ENCODE measurements around the gene ST6GALNAC2. TPM values are rescaled to one million over a fixed set of nuclear protein-coding genes. Genes with fewer than 3 reads are reported as not detected.

ST6GALNAC2 gene
- total and polyA plus RNA-seq, 2 experiments from 2014 or later = 0.65 to 0.96 TPM

DNA sequence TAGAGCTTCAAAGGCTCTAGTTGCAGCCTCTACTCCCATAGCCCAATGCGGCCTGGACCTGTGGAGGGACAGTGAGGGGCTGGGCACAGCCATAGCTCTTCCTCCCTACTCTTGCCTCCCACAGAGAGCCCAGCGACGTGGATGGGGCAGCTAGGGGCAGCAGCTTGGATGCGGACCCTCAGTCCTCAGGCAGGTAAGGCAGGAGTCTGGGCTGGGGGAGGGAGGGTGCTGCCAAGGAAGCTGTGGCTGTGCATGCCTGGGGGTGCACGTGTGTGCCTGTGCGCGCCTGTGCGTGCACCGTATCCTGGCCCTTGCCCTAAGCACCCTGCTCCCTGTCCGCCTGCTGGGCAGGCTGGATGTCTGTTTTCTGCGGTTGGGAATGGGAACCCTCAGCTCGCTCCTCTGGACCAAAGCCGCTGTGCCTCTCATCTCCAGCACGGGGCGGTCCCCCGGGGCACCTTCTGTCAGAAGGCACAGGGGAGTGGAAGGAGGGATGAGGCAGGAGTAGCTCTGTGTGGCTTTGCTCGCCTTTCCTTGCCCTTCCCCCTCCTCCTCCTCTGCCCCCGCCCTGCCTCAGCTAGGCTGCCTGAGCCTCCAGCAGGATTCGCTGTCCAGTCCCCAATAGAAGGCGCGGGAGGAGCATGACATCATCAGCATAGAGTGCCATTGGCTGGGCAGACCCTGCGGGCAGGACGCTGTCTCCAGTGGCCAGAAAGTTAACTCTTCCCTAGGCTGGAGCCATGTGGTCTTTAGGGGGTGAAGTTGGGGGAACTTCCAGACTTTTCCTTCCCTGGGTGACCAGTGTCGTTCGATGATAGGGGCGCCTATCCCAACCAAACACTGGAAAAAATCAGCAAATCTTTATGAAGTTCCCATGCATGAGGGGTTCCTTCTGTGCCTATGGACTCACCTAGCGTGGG lies 45.0 kb downstream of the ST6GALNAC2 start:
- Histone ChIP-seq H3K79me2 (ENCODE audit: insufficient read depth) (no peaks in the 10 kb centered on the region), H3K27ac (no peak overlapping the region), H3K4me1 (ENCODE audit: insufficient read depth) (0 out of 2 replicates have a peak, but pooled peaks cover 3% of the 10 kb centered on the region), H3F3A (ENCODE audit: insufficient read depth) (no peaks in the 10 kb centered on the region), H3K27me3 (replicated peaks; ENCODE audit: insufficient read depth) (no peaks in the 10 kb centered on the region), H3K9me3 (ENCODE audit: low read depth) (no peaks in the 10 kb centered on the region), H3K4me3 (peak overlapping the region; percentile 67), H4K20me1 (ENCODE audit: insufficient read depth) (no peaks in the 10 kb centered on the region), H3K9me2 (ENCODE audit: insufficient read depth) (no peaks in the 10 kb centered on the region), H3K9ac (peak overlapping the region; percentile 58; the same call in 1 of the 2 replicates), H3K4me2 (ENCODE audit: unreplicated experiment) (peak overlapping the region; percentile 92), H3K36me3 (ENCODE audit: low read depth) (no peaks in the 10 kb centered on the region), H2AFZ (peak overlapping the region; percentile 74)
- peak; percentile 98 for DNase-seq
- no peak for TF ChIP-seq EZH2 (IDR thresholded peaks at IDR 0.05; ENCODE audit: insufficient read depth, poor library complexity, severe bottlenecking)
- TF ChIP-seq EZH2phosphoT487 (IDR thresholded peaks at IDR 0.05; ENCODE audit: insufficient read depth, low read depth) = no peak
- in situ Hi-C loops (cut with MboI) = no loop called here
- WGBS, 2 experiments (ENCODE audit: low coverage in 1 of 2, low lambda C conversion rate in 2 of 2, missing lambda C conversion rate in 2 of 2) = 6 to 8% methylated on average over 25 to 27 of the region's 27 CpGs

- in situ Hi-C loops (cut with MboI) = no loop called here
- Histone ChIP-seq H4K20me1 (ENCODE audit: insufficient read depth) (no peaks in the 10 kb centered on the region), H3K4me3 (peak within 1 kb of the TSS; percentile 67), H3F3A (ENCODE audit: insufficient read depth) (no peaks in the 10 kb centered on the region), H3K4me2 (ENCODE audit: unreplicated experiment) (peak within 1 kb of the TSS; percentile 92), H3K9me3 (ENCODE audit: low read depth) (no peaks in the 10 kb centered on the region), H3K27me3 (replicated peaks; ENCODE audit: insufficient read depth) (no peaks in the 10 kb centered on the region), H2AFZ (peak within 1 kb of the TSS; percentile 74), H3K36me3 (ENCODE audit: low read depth) (no peaks in the 10 kb centered on the region), H3K9ac (peak within 1 kb of the TSS; percentile 58; the same call in 1 of the 2 replicates), H3K9me2 (ENCODE audit: insufficient read depth) (no peaks in the 10 kb centered on the region), H3K4me1 (ENCODE audit: insufficient read depth) (0 out of 2 replicates have a peak, but pooled peaks cover 3% of the 10 kb centered on the region), H3K79me2 (ENCODE audit: insufficient read depth) (no peaks in the 10 kb centered on the region), H3K27ac (no peak within 1 kb of the TSS)
- no peak for TF ChIP-seq EZH2phosphoT487 (IDR thresholded peaks at IDR 0.05; ENCODE audit: insufficient read depth, low read depth)
- no peak for TF ChIP-seq EZH2 (IDR thresholded peaks at IDR 0.05; ENCODE audit: insufficient read depth, poor library complexity, severe bottlenecking)
- no peak for DNase-seq
- 77 to 83% methylated on average over 21 to 22 of the region's 22 CpGs for WGBS, 2 experiments (ENCODE audit: low coverage in 1 of 2, low lambda C conversion rate in 2 of 2, missing lambda C conversion rate in 2 of 2)
Measured at GRCh38 chr17:76539631-76540271, 45.9 kb downstream of the ST6GALNAC2 start, which contains the start of gene PRCD. Gene PRCD, plus strand, starts transcription at chr17:76540044. Its CDS starts 98 bp downstream, at chr17:76540142.

DNA sequence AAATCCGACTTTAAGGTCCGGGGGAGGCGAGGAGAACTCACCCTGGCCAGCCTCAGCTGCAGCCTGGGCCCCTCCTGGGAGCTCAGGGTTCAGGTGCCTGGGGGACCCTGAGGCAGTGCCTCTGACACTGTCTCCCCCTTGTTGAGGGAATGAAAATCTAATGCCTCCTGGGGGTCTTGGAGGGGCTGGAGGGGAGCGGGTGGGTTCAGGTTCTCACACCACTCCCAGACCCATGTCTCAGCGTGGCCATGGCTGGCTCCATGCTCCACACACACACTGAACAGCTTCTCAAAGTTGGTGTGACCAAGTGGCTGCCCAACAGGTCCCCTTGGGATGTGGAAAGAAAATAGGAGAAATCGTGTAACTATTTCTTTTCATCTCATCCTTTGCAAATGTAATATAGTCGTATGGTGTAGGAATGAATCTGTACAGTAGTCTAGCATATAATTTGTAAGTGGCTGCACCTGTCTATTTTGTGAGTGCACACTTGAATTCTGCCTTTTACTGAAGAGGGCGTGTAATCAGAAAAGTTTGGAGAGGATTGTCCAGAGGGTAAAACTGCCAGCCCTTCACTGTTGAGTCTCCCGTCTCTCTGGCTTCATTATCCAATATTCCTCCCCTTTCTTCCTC lies 46.6 kb downstream of the ST6GALNAC2 start:
- Histone ChIP-seq H3K4me1 (ENCODE audit: insufficient read depth) (0 out of 2 replicates have a peak, but pooled peaks cover 3% of the 10 kb centered on the region), H2AFZ (no peak overlapping the region), H3K9me2 (ENCODE audit: insufficient read depth) (no peaks in the 10 kb centered on the region), H3F3A (ENCODE audit: insufficient read depth) (no peaks in the 10 kb centered on the region), H3K4me3 (no peak overlapping the region), H3K79me2 (ENCODE audit: insufficient read depth) (no peaks in the 10 kb centered on the region), H3K36me3 (ENCODE audit: low read depth) (no peaks in the 10 kb centered on the region), H3K4me2 (ENCODE audit: unreplicated experiment) (no peak overlapping the region), H3K9ac (no peak overlapping the region), H3K27ac (no peak overlapping the region), H4K20me1 (ENCODE audit: insufficient read depth) (no peaks in the 10 kb centered on the region), H3K27me3 (replicated peaks; ENCODE audit: insufficient read depth) (no peaks in the 10 kb centered on the region), H3K9me3 (ENCODE audit: low read depth) (no peaks in the 10 kb centered on the region)
- WGBS, 2 experiments (ENCODE audit: low coverage in 1 of 2, low lambda C conversion rate in 2 of 2, missing lambda C conversion rate in 2 of 2) = 90 to 92% methylated on average over 9 of the region's 9 CpGs
- in situ Hi-C loops (cut with MboI) = no loop called here
- DNase-seq = no peak
- TF ChIP-seq EZH2phosphoT487 (IDR thresholded peaks at IDR 0.05; ENCODE audit: insufficient read depth, low read depth) = no peak
